Fibroblast of the aortic adventitia (primary cell): ENCODE results near the gene PDAP1. TPM values are rescaled to one million over a fixed set of nuclear protein-coding genes. Genes with fewer than 3 reads are reported as not detected.
"Not testable (repeated sequence)": the region's sequence is repeated elsewhere in the genome, so short reads cannot be mapped to it uniquely, and the experiment has no call there.

Experiments used
- DNase-seq: peaks from one replicate; pipeline ENCODE4 v3.0.0-alpha.2; 2010; ENCODE audit warnings: low read depth
- H3K4me3 ChIP-seq: 2 replicates; pipeline ENCODE4 v1.5.1; 2011; ENCODE audit warnings: low read depth, mild to moderate bottlenecking, control low read depth, low read length, moderate library complexity
- CTCF ChIP-seq: IDR thresholded peaks from 2 replicates; pipeline ENCODE4 v1.5.1; 2011; ENCODE audit warnings: mild to moderate bottlenecking, low read length, control low read depth, inconsistent platforms; ENCODE audit not compliant: insufficient read depth
- total RNA-seq: library from RNA; depleted of rRNA; stranded (reverse); fragments of >200 nt; gene quantifications from 2 replicates; pipeline ENCODE4 v1.2.3, GENCODE V29; 2012; ENCODE audit warnings: low replicate concordance

Gene PDAP1
- total RNA-seq, 1 donor, result 66.9 TPM

- no peak overlapping the region for H3K4me3 ChIP-seq
- no peak for TF ChIP-seq CTCF
- DNase-seq, result no peak
Observed at GRCh38 chr7:99384523-99384922, 23.9 kb downstream of the PDAP1 start.

GRCh38 chr7:99383791-99384370, 24.5 kb downstream of the PDAP1 start:
- H3K4me3 ChIP-seq, result no peak overlapping the region
- no peak for DNase-seq
- no peak for TF ChIP-seq CTCF

- H3K4me3 ChIP-seq, result no peak overlapping the region
- DNase-seq, result no peak
- no peak for TF ChIP-seq CTCF
Observed at GRCh38 chr7:99383203-99383602, 25.2 kb downstream of the PDAP1 start.

GRCh38 chr7:99381664-99382075, 26.7 kb downstream of the PDAP1 start:
- DNase-seq, result no peak
- no peak overlapping the region for H3K4me3 ChIP-seq
- TF ChIP-seq CTCF, result no peak

- H3K4me3 ChIP-seq, result peak overlapping the region; percentile 22
- TF ChIP-seq CTCF, result no peak
- no peak for DNase-seq
Observed at GRCh38 chr7:99380823-99381663, 27.4 kb downstream of the PDAP1 start.

GRCh38 chr7:99380032-99380822, 28.2 kb downstream of the PDAP1 start:
- no peak for TF ChIP-seq CTCF
- DNase-seq, result peak; percentile 65
- peak overlapping the region; percentile 54 for H3K4me3 ChIP-seq

GRCh38 chr7:99379693-99380031, 28.7 kb downstream of the PDAP1 start:
- H3K4me3 ChIP-seq, result peak overlapping the region; percentile 54
- not testable (repeated sequence) for DNase-seq
